ENCODE measurements around the gene AGAP1. TPM values are rescaled to one million over a fixed set of nuclear protein-coding genes. Genes with fewer than 3 reads are reported as not detected.

The AGAP1 gene
- polyA plus RNA-seq, 1 donor from 2014 or later = 17.4 TPM

DNA sequence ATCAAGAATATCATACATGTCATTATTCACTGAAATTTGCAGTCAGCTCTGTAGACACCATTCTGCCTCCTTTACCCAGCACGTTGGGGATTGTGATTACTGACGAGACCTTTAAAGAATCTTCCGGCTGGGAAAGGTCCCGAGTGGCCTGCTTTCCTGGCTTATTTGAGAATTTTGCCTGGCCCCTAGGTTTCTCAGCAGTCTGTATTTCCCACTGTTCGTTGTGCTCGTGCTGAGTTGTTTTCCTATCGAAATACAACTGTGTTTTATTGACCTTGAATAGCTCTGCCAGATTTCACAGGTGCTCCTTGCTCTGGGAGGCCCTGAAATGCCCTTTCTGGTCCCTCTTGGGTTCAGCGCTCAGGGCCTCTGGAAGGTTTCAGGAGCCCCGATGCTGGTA, 94.9 kb downstream of the AGAP1 start:
- no peaks in the 10 kb centered on the region for H4K20me1 ChIP-seq (ENCODE audit: insufficient read depth)
- no peak overlapping the region for H3K9ac ChIP-seq (ENCODE audit: low read length)
- TF ChIP-seq, protein P1, sequence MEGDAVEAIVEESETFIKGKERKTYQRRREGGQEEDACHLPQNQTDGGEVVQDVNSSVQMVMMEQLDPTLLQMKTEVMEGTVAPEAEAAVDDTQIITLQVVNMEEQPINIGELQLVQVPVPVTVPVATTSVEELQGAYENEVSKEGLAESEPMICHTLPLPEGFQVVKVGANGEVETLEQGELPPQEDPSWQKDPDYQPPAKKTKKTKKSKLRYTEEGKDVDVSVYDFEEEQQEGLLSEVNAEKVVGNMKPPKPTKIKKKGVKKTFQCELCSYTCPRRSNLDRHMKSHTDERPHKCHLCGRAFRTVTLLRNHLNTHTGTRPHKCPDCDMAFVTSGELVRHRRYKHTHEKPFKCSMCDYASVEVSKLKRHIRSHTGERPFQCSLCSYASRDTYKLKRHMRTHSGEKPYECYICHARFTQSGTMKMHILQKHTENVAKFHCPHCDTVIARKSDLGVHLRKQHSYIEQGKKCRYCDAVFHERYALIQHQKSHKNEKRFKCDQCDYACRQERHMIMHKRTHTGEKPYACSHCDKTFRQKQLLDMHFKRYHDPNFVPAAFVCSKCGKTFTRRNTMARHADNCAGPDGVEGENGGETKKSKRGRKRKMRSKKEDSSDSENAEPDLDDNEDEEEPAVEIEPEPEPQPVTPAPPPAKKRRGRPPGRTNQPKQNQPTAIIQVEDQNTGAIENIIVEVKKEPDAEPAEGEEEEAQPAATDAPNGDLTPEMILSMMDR (IDR thresholded peaks at IDR 0.05; ENCODE audit: poor library complexity, severe bottlenecking) = no peak
- H3K36me3 ChIP-seq (ENCODE audit: insufficient read depth, low read length) = no peaks in the 10 kb centered on the region
- no peaks in the 10 kb centered on the region for H3F3A ChIP-seq (ENCODE audit: insufficient read depth, low read length, poor library complexity, severe bottlenecking)
- no peaks in the 10 kb centered on the region for H3K9me3 ChIP-seq (ENCODE audit: low read length)
- H3K27ac ChIP-seq (ENCODE audit: low read length) = no peak overlapping the region
- no peaks in the 10 kb centered on the region for H3K79me2 ChIP-seq (replicated peaks; ENCODE audit: insufficient read depth, low read length)
- no peak overlapping the region for H3K4me2 ChIP-seq (ENCODE audit: low read length)
- H3K4me3 ChIP-seq (ENCODE audit: low read length) = no peak overlapping the region
- H2AFZ ChIP-seq (ENCODE audit: low read depth, low read length) = no peak overlapping the region
- H3K9me2 ChIP-seq (ENCODE audit: insufficient read depth, low read length) = no peaks in the 10 kb centered on the region
- H3K27me3 ChIP-seq (ENCODE audit: insufficient read depth, low read depth, low read length) = no peaks in the 10 kb centered on the region

DNA sequence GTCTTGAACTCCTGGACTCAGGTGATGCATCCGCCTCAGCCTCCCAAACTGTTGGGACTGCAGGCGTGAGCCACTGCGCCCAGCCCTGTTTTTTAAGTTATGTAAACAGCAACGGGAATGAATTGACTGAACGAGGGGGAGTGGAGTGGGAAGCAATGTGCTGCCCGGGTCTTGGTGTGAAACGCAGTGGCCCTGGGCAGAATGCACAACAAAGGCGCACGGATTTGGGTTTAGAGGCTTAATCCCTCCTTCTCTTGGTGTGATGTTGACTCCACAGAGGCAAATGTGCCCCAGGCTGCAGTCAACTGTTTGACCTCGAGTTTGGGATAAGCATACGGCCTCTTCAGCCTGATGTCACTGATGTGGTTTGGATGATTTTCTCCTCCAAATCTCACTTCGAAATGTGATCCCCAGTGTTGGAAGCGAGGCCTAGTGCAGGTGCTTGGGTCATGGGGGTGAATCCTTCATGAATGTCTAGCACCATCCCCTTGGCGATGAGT, 97.4 kb downstream of the AGAP1 start:
- no peak overlapping the region for H3K4me3 ChIP-seq (ENCODE audit: low read length)
- no peaks in the 10 kb centered on the region for H3K9me2 ChIP-seq (ENCODE audit: insufficient read depth, low read length)
- no peaks in the 10 kb centered on the region for H3K79me2 ChIP-seq (replicated peaks; ENCODE audit: insufficient read depth, low read length)
- no peaks in the 10 kb centered on the region for H3K9me3 ChIP-seq (ENCODE audit: low read length)
- TF ChIP-seq EP300 (conservative IDR thresholded peaks at IDR 0.05; ENCODE audit: poor library complexity, severe bottlenecking) (no peak), SMC3 (conservative IDR thresholded peaks at IDR 0.05; ENCODE audit: poor library complexity) (no peak), EZH2 (IDR thresholded peaks at IDR 0.05; ENCODE audit: borderline replicate concordance, insufficient read depth, low read length, poor library complexity, severe bottlenecking) (no peak)
- TF ChIP-seq, protein P2, sequence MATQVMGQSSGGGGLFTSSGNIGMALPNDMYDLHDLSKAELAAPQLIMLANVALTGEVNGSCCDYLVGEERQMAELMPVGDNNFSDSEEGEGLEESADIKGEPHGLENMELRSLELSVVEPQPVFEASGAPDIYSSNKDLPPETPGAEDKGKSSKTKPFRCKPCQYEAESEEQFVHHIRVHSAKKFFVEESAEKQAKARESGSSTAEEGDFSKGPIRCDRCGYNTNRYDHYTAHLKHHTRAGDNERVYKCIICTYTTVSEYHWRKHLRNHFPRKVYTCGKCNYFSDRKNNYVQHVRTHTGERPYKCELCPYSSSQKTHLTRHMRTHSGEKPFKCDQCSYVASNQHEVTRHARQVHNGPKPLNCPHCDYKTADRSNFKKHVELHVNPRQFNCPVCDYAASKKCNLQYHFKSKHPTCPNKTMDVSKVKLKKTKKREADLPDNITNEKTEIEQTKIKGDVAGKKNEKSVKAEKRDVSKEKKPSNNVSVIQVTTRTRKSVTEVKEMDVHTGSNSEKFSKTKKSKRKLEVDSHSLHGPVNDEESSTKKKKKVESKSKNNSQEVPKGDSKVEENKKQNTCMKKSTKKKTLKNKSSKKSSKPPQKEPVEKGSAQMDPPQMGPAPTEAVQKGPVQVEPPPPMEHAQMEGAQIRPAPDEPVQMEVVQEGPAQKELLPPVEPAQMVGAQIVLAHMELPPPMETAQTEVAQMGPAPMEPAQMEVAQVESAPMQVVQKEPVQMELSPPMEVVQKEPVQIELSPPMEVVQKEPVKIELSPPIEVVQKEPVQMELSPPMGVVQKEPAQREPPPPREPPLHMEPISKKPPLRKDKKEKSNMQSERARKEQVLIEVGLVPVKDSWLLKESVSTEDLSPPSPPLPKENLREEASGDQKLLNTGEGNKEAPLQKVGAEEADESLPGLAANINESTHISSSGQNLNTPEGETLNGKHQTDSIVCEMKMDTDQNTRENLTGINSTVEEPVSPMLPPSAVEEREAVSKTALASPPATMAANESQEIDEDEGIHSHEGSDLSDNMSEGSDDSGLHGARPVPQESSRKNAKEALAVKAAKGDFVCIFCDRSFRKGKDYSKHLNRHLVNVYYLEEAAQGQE (IDR thresholded peaks at IDR 0.05; ENCODE audit: borderline replicate concordance) = no peak
- TF ChIP-seq, protein P1 (IDR thresholded peaks at IDR 0.05; ENCODE audit: poor library complexity, severe bottlenecking) = no peak
- H3K36me3 ChIP-seq (ENCODE audit: insufficient read depth, low read length) = no peaks in the 10 kb centered on the region
- no peaks in the 10 kb centered on the region for H3K27me3 ChIP-seq (ENCODE audit: insufficient read depth, low read depth, low read length)
- H3K9ac ChIP-seq (ENCODE audit: low read length) = no peak overlapping the region
- no peaks in the 10 kb centered on the region for H4K20me1 ChIP-seq (ENCODE audit: insufficient read depth)
- H3K4me2 ChIP-seq (ENCODE audit: low read length) = no peak overlapping the region
- no peak overlapping the region for H3K27ac ChIP-seq (ENCODE audit: low read length)
- no peak overlapping the region for H2AFZ ChIP-seq (ENCODE audit: low read depth, low read length)
- no peaks in the 10 kb centered on the region for H3F3A ChIP-seq (ENCODE audit: insufficient read depth, low read length, poor library complexity, severe bottlenecking)

All from neural cell (in vitro differentiated cells).